ENCODE data around the gene CLDN4. TPM values are rescaled to one million over a fixed set of nuclear protein-coding genes. Genes with fewer than 3 reads are reported as not detected.

The CLDN4 gene
- total and polyA plus RNA-seq, 9 of the 15 experiments (the other 6 are each of a cell fraction or from before 2014, with no cell fraction given): 0.05 to 0.60 (median 0.06) TPM; not detected in 3

- TF ChIP-seq ZBTB7A (IDR thresholded peaks at IDR 0.05; ENCODE audit: borderline replicate concordance, control insufficient read depth, low read depth, low read length) (no peak), ZBTB40 (IDR thresholded peaks at IDR 0.05) (no peak), ZBTB40 (CRISPR knock-in tag; IDR thresholded peaks at IDR 0.05) (no peak), ZBTB33 (CRISPR knock-in tag; IDR thresholded peaks at IDR 0.05) (no peak), ZBTB17 (CRISPR knock-in tag; IDR thresholded peaks at IDR 0.05) (no peak), ATF3 (IDR thresholded peaks at IDR 0.05) (peak; percentile 96), ATF3 (CRISPR knock-in tag; conservative IDR thresholded peaks at IDR 0.05) (peak; percentile 75; the same call in 1 of the 2 replicates), KAT2B (IDR thresholded peaks at IDR 0.05; ENCODE audit: low read depth, low read length) (no peak), ZBTB2 (IDR thresholded peaks at IDR 0.05) (peak; percentile 52; the same call in 1 of the 2 replicates), ZNF384 (IDR thresholded peaks at IDR 0.05; ENCODE audit: low read depth, low read length) (peak; percentile 74), VEZF1 (CRISPR knock-in tag; IDR thresholded peaks at IDR 0.05) (peak; percentile 80)
These were observed 8.2 kb upstream of the CLDN4 start (continued) for GRCh38 chr7:73822319-73823173.

All from K562 (cell line).